HuH-7.5 (cell line): ENCODE measurements around the gene DNAJC16.

Experiments
- DNase-seq: peaks from one replicate; pipeline ENCODE4 v3.0.0; 2011; ENCODE audit warnings: low spot score

DNAJC16 gene

GRCh38 chr1:15620902-15621682 is 94.4 kb downstream of the DNAJC16 start:
- no peak for DNase-seq

- no peak for DNase-seq
These were observed 95.3 kb downstream of the DNAJC16 start for GRCh38 chr1:15621975-15622374.

GRCh38 chr1:15622712-15623373 is 96.2 kb downstream of the DNAJC16 start:
- DNase-seq, result no peak

- DNase-seq, result no peak
These were observed 96.8 kb downstream of the DNAJC16 start for GRCh38 chr1:15623435-15623834.

- DNase-seq, result no peak
These were observed 97.6 kb downstream of the DNAJC16 start for GRCh38 chr1:15624133-15624714.

- no peak for DNase-seq
These were observed 98.6 kb downstream of the DNAJC16 start for GRCh38 chr1:15625056-15625917.
